Sigmoid colon (tissue), 4 donors: ENCODE data around the gene GRID1.

Experiments used
- CTCF ChIP-seq, 4 experiments: fragments of 450-650 bp in 3 of 4; fragments of 200-600 bp in 1 of 4; IDR thresholded peaks; one replicate each; pipeline ENCODE4 v1.5.1; 2016 to 2019; ENCODE audit warnings: antibody characterized with exemption in 4 of 4, mild to moderate bottlenecking in 3 of 4, moderate library complexity in 2 of 4
- EP300 ChIP-seq, 4 donors: sonication (generic); formaldehyde crosslinking; IDR thresholded peaks; one replicate each; pipeline ENCODE4 v1.6.1; 2017; ENCODE audit warnings: antibody characterized with exemption in 4 of 4
- POLR2A ChIP-seq, 2 donors: fragments of 450-650 bp; IDR thresholded peaks; one replicate each; pipeline ENCODE4 v1.6.1; 2016; ENCODE audit warnings: antibody characterized with exemption in 2 of 2, mild to moderate bottlenecking in 2 of 2, moderate library complexity in 2 of 2
- POLR2AphosphoS5 ChIP-seq, 4 donors: sonication (generic); formaldehyde crosslinking; IDR thresholded peaks; one replicate each; pipeline ENCODE4 v1.6.1; 2017; ENCODE audit warnings: antibody characterized with exemption in 4 of 4

- no peak for TF ChIP-seq EP300 (IDR thresholded peaks at IDR 0.05)
- no peak for TF ChIP-seq CTCF (IDR thresholded peaks at IDR 0.05)
- TF ChIP-seq POLR2AphosphoS5 (IDR thresholded peaks at IDR 0.05), result no peak
- TF ChIP-seq POLR2A (IDR thresholded peaks at IDR 0.05), result no peak
These were observed 143.9 kb downstream of the GRID1 start for GRCh38 chr10:86222687-86223086.
